ENCODE measurements around the gene SFXN4. TPM values are rescaled to one million over a fixed set of nuclear protein-coding genes. Genes with fewer than 3 reads are reported as not detected.
A peak's percentile ranks its signal among the peaks of the same experiment; 100 is the strongest.

The SFXN4 gene
- total and polyA plus RNA-seq, 9 of the 15 experiments (the other 6 are each of a cell fraction or from before 2014, with no cell fraction given) = 40.1 to 97.8 (median 54.5) TPM

GRCh38 chr10:119139464-119140067, 25.9 kb downstream of the SFXN4 start (continued):
- no peak for TF ChIP-seq ZNF699 (CRISPR knock-in tag; IDR thresholded peaks at IDR 0.05; ENCODE audit: insufficient replicate concordance)
- no peak for TF ChIP-seq ZBTB34 (CRISPR knock-in tag; IDR thresholded peaks at IDR 0.05)
- no peak for TF ChIP-seq ZBTB12 (CRISPR knock-in tag; IDR thresholded peaks at IDR 0.05)
- TF ChIP-seq RNF2 (IDR thresholded peaks at IDR 0.05) = no peak
- TF ChIP-seq MAFK (IDR thresholded peaks at IDR 0.05; ENCODE audit: low read length) = no peak
- peak; percentile 37; the same call in 1 of the 2 replicates for TF ChIP-seq POLR2A (conservative IDR thresholded peaks at IDR 0.05)
- peak; percentile 22 to 51; a peak in 3 of 4 replicates for TF ChIP-seq RAD21 (CRISPR knock-in tag; conservative IDR thresholded peaks at IDR 0.05 in 1 of 2, IDR thresholded peaks at IDR 0.05 in 1 of 2)
- no peak for TF ChIP-seq ZNF197 (CRISPR knock-in tag; IDR thresholded peaks at IDR 0.05; ENCODE audit: low read depth)
- 0 out of 2 replicates have a peak, but pooled peaks have one; percentile 34 for TF ChIP-seq POLR2G (IDR thresholded peaks at IDR 0.05; ENCODE audit: low read depth, low read length)
- TF ChIP-seq REST (IDR thresholded peaks at IDR 0.05; ENCODE audit: borderline replicate concordance) = 0 out of 2 replicates have a peak, but pooled peaks have one; percentile 43
- no peak for TF ChIP-seq REST (CRISPR knock-in tag; IDR thresholded peaks at IDR 0.05; ENCODE audit: low read depth)
- no peak for TF ChIP-seq TCFL5 (CRISPR knock-in tag; conservative IDR thresholded peaks at IDR 0.05)
